ENCODE results near the gene UBXN1.

Gene UBXN1, protein sequence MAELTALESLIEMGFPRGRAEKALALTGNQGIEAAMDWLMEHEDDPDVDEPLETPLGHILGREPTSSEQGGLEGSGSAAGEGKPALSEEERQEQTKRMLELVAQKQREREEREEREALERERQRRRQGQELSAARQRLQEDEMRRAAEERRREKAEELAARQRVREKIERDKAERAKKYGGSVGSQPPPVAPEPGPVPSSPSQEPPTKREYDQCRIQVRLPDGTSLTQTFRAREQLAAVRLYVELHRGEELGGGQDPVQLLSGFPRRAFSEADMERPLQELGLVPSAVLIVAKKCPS

DNA sequence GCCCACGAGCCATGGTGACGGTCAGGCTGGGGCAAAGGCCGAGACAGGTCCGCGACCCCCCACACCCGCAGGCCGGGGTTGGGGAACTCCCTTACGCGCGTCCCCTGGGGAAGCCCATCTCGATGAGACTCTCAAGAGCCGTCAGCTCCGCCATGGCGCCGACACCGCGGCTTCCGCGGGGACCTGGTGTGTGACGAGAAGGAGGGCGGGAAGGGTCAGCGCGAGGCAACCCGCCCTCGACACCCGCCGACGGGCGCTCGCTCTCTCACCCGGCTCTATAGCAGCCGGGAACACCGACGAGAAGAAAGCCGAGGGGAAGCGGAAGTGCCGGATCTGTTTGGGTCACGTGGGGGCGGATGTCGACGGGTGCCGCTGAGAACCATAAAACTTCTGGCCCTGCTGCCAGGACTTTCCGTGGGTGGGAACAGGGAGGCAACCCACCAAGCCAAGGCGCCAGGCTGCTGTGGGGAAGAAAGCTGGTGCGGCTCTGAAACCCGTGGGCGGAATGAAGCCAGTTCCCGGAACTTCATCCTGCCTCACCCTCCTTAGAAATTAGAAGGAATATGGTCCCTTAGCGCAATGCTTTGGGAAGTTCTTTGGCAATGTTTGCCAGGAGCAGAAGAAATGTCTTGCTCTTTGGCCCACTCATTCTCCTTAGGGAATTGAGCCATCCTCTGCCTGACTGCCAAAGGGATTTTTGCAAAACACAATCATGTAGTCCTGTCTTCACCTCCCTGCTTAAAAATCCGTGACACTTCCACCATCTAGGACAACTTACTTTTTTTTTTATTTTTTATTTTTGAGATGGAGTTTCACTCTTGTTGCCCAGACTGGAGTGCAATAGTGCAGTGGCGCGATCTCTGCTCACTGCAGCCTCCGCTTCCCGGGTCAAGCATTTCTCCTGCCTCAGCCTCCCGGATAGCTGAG is at the start of gene UBXN1:
Gene UBXN1 (minus strand): TSS at position 304 of the 927 bp plus-strand sequence. CDS start 150 bp downstream, at position 154.
- in situ Hi-C loops (cut with HindIII; ENCODE audit: low sequenced_read_pairs) = loop anchor here (10.0 kb wide), 1 partner anchor 254 kb away; no protein-coding TSS in a partner anchor

DNA sequence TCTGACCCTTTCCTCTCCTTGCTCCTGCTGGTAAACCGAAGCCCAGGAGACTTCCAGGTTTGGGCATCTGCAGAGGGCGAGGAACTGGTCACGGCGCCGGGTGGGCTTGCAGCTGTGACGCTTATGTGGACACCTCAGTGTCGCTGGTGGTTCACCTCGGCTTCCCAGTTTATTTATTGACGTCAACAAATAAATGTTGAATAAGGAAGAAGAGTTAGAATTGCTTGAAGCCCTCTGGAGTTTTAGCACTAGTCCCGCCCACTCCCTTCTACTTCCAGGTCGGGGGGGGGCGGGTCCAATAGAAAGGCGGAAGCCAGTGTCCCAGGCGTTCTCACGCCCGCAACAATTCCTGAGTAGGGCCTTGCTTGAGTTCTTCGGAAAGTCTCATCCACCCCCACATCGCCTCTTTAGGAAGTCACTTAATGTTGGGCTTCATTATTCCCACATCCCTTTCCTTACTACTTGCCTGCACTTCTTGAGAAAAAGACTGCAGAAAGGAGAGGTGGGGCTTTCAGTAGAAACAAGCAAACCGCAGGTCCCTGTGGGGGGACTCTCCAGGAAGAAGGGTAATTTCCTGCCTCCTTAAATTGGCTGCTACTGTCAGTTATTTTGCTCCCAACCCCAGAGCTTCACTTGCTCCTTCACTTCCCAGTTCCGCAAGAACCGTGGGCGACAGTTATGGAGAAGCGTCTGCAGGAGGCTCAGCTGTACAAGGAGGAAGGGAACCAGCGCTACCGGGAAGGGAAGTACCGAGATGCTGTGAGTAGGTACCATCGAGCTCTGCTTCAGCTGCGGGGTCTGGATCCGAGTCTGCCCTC is 49.5 kb upstream of the UBXN1 start, which contains the start of gene TTC9C:
Gene TTC9C (plus strand): TSS at position 316 of the 818 bp plus-strand sequence. CDS start 363 bp downstream, at position 679.
- in situ Hi-C loops (cut with HindIII; ENCODE audit: low sequenced_read_pairs) = no loop called here

DNA sequence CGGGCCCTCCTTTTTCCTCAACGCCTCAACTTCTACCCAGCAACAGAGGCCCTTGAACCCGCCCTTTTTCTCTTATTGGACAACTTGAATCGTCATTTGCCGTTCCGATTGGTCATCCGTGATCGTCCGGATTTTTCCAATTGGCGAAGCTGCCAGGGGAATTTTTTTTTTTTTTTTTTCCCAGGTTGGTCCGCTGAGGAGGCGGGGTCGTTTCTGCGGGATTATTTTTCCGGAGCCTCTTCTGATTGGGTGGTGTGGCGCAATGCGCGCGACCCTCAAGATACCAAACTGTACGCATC is 48.9 kb upstream of the UBXN1 start:
- in situ Hi-C loops (cut with HindIII; ENCODE audit: low sequenced_read_pairs) = no loop called here

DNA sequence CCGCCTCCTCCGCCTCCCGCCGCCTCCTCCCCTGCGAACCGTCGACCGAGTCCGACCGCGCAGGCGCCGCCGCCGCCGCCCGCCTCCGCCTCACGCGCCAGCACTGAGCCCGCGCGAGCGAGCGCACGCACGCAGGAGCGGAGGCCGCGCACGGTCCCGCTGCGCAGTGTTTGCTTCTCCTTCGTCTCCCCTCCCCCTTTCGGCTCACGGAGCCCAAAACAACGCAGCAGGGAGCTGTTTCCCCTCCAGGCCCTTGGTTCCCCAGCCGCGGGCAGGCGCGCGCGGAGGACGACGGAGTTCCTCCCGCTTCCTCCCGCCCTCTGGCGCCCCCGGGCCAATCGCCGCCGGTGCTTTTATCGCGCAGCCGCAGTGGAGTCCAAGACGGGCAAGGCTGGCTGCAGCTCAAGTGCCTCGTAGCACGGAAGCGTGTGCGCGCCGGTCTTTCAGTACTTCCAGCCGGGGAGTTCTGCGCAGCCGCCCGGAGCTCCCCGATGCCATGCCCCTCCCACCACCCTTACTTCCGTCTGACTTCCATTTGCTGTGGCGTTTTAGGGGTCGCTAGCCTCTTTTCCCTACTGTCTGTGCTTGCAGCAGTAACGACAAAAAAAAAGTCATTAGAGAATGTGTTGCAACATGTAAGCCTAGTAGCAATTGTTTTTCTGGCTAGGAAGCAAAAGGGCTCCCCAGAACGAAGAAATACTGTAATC is 48.4 kb upstream of the UBXN1 start, which contains the start of gene HNRNPUL2:
Gene HNRNPUL2 (minus strand): TSS at position 293 of the 707 bp plus-strand sequence. CDS start 301 bp downstream, outside the sequence.
- in situ Hi-C loops (cut with HindIII; ENCODE audit: low sequenced_read_pairs) = no loop called here

DNA sequence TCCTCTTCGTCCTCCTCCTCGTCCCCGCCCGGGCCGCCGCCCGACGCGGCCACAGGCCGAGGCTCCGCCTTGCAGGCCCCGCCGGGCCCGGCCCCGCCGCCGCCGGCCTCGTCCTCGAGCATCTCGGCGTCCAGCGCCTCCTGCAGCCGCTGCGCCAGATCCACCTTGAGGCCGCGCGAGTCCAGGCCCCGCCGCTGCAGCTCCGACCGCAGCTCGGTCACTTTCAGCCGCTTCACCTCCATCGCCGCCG is 48.0 kb upstream of the UBXN1 start:
- in situ Hi-C loops (cut with HindIII; ENCODE audit: low sequenced_read_pairs) = no loop called here

DNA sequence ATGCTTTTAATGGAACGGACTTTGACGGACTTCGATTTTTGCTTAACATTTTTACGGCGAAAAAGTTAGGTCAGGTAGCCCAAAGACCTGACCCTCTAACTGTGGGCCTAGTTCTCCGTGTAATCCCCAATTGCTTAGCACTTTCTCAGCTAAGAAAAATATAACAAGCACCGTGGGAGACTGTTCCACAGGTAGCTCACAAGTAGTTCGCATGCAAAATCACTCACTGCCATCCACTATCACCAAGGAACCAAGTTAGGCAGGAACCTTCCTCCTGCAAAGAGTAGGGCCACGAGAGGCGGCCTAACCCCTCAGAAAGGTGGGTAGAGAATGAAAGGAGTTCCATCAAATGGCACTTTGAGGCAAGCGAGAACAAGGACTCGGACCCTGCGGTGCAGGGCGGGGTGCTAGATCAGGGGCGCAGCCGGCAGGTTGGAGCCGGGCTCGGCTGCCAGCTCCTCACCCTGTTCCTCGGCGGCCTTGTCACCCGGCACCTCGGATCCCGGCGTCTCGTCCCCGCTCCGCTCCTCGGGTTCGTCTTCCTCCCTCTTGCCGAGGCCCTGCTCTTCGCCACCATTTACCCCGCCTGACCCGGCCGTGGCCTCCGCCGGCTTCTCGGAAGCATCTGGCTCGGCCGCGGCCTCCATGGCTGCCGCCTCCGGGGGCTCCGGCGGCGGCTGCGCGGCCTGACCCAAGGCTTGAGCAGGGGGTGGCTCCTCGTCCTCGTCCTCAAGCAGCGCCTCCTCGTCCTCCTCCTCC is 47.5 kb upstream of the UBXN1 start:
- in situ Hi-C loops (cut with HindIII; ENCODE audit: low sequenced_read_pairs) = no loop called here

DNA sequence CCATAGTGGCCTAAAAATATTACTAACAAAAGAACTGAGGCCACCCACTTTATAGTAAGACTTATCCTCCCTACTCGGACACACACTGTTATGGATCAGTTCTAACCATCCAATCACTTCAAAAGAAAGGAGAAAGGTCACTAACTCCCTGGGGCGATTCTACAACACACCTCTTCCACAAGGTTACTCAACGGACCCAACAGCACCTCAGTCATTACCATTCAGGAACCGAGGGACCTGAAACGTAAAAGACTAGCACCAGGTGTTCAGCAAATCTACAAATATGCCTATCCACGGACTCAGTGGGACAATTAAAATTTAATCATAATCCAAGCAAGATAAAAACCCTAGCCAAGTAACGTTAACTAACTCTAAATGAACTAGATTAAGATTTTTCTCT is 46.8 kb upstream of the UBXN1 start:
- in situ Hi-C loops (cut with HindIII; ENCODE audit: low sequenced_read_pairs) = no loop called here

DNA sequence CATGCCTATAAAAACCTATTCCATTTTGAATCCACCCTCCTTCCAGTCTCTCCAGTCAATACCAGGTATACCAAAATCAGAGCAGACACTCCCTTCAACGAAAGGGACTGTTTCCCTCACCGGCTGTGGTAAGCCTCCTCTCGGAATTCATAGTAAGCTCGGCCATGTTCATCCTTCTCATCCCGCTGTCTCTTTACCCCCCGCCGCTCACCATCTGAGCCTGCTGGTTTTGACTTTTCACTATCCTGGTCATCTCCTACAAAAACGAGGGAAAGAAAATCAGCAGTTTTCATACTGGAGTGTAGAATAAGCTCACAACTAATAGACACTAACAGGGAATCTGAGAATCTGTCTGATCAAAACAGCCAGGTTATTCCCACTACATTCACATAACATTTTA is 45.3 kb upstream of the UBXN1 start:
- in situ Hi-C loops (cut with HindIII; ENCODE audit: low sequenced_read_pairs) = no loop called here

DNA sequence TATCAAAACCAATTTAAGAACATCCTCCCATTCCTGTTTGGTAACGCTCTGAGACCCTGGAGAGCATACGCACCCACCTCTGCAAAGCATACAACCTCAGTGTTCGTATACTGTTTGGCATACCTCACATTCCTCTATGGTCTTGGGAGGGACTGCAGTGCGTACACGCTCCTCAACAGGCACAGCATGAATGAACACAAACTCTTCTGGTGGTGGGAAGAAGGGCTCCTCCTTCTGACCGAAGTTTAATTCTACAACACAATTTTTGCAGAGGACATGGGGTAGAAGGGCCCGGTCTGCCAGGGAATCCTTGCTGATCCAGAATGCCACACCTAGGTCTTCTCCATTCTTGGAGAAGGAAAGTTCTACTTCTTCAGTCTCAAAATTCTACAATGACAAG is 43.1 kb upstream of the UBXN1 start:
- in situ Hi-C loops (cut with HindIII; ENCODE audit: low sequenced_read_pairs) = no loop called here

DNA sequence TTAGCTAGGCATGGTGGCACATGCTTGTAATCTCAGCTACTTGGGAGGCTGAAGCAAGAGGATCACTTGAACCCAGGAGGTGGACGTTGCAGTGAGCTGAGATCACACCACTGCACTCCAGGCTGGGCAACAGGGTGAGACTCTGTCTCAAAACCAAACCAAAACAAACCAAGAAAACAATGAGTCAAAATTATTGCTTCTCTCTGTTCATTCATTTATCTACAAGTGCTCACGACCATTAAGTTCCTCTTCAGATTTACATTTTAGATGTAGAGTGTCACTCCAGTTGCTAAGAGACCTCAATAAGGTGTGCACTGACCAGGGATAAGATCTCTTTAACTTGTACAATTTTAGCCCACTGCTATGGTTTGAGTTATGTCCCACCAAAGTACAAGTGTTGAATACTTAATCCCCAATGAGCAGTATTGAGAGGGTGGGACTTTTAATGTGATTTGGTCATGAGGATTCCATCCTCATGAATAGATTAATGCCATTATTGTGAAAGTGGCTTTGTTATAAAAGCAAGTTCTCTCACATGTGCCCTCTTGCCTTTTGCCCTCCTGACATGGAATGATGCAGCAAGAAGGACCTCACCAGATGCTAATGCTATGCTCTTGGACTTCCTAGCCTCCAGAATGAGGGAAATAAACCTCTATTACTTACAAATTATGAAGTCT is 40.6 kb upstream of the UBXN1 start:
- in situ Hi-C loops (cut with HindIII; ENCODE audit: low sequenced_read_pairs) = no loop called here

DNA sequence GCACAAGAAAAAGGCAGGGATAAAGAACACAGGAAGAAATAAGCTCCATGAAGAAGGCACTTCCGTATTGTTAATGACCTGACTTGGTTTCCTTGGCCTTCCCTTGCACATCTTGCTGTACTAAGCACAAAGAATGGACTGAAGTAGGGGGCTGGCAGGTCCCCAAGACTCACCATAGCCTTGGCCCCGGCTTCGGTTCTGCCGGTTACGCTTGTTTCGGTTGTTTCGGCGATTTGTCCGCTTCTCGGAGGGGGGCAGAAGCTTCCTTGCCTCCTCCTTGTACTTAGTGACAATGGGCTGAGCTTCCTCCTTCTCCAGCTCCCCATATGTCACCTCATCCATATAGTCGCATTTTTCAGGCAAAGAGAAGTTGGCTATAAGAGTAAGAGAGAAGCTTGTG is 37.9 kb upstream of the UBXN1 start:
- in situ Hi-C loops (cut with HindIII; ENCODE audit: low sequenced_read_pairs) = no loop called here

DNA sequence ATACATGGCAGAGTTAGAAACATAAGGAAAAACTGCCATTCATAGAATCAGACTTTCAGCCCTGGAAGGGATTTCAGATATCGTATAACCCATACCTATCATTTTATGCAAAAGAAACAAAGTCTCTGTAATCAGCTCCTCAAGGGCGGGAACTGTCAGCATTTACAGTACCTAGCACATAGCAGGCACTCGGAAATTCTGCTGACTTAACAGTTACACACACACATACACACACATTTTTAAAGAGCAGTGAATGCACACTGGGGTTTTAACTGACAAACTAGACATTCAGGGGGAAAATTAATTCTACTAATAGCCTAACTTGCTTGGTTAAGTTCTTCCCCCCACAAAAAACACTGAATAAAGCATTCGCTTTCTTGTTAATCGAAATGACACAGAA is 37.3 kb upstream of the UBXN1 start:
- in situ Hi-C loops (cut with HindIII; ENCODE audit: low sequenced_read_pairs) = no loop called here

DNA sequence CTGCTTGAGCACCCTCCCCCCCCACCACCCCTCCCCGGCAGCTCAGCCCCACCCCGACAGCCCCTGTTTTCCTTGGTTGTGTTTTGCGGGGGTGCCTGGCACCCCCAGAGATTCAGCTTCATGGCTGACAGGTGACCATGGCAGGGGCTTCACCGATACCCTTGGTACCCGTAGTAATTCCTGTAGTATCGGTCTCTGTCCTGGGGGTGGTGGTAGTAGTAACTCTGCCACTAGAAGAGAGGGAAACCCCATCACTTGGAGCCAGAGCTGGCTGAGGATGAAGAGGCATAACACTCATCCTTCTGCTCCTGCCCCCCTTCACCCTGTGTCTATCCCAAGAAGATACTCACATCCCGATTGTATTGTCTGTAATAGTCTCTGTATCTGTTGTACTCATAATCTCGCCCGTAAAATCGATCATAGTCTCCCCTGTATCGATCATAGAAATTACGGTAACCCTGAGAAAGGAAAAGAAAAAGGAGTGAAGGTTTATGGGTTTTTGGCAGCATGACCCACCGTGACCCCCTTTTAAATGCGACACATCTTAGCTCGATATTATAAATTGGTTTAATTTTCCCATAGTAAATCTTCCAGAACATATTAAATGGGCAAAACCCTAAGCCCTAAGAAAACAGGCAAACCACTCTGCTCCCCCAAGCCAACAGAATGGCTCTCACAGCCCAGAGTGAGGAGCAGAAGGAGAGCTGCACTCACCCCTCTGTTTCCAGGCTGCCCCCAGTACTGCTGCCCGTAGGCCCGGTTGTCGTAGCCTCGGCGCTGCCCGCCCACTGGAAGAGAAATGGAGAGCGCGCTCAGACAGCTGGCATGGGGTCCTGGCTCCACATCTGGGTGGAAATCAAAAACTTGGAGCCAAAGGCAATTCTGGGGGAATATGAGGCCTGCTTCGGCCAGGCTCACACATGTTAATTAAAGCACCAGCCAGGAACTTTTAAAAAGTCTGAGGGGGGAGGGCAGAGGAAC is 36.6 kb upstream of the UBXN1 start:
- in situ Hi-C loops (cut with HindIII; ENCODE audit: low sequenced_read_pairs) = no loop called here

DNA sequence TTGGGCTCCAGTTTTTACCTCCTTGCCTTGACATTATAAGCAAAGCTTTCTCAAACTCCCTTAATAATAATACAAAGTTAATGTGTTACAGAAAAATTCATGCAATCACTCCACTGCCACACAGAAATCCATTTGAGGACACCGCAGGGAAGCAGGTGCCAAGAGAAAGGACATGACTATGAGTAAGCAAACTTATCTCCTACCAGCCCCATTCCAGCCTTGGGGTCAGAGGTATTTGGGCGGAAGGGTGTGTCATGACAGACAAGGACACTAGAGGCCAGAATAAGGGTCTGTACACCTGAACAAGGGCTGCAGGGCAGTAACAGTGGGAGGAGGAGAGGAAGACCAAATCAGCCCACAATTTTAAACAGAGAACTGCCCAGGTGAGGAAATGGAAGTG is 34.5 kb upstream of the UBXN1 start:
- in situ Hi-C loops (cut with HindIII; ENCODE audit: low sequenced_read_pairs) = no loop called here

DNA sequence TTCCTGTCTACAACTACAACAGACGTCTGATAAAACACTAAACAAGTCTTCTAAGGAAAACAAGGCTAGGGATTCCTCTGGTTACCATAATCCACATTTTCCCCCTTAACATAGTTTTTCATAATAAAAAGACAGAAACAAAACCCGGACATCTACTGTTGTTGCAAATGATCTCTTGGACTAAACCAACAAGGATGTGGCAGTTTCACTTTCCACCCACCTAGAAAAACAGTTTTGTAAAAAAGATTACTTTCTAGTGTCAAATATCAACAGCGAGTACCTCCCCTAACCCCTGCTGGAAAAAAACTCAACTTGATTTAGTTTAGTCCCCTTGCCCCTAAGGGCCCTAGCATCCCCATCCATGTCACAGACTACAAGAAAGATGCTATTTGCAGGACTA is 34.0 kb upstream of the UBXN1 start:
- in situ Hi-C loops (cut with HindIII; ENCODE audit: low sequenced_read_pairs) = no loop called here

DNA sequence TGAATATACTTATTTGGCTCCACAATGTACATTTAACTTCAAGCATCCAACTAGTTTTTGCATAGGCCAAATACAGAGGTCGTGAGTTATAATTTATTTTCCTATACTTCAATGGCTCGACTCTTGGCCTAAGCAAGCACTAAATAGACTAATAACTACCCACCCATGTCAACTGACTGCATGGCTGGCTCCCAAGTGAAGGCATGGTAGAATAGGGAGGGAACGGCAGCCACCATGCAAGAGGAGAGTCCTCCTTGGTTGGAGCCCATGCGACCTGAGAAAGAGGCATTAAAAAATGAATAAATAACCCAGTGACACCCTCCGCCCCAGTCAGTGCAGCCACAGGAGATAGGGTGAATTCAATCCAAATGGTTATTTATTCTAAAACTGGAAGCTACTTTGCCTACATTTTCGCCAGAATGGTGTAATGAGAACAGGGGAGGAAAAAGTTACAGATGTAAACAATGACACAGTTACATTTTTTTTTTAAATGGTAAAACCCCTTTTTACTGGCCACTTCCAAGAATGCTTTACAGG is 33.5 kb upstream of the UBXN1 start:
- in situ Hi-C loops (cut with HindIII; ENCODE audit: low sequenced_read_pairs) = no loop called here

DNA sequence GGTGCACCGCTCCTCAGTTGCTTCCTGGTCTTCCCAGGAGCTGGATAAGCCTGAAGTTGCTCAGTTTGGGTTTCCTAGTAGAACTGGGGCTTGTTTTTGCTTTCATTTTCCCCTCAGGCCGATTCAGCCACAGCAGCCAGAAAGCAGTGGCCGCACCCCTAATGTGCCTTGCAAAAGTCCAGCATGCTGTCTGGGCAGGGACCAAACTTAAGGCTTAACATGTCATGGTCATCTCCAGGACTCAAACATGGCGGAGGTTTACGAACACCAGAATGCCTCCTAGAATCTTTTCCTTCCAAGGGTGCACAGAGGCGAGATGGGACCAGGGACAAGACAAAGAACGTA is 31.1 kb upstream of the UBXN1 start:
- in situ Hi-C loops (cut with HindIII; ENCODE audit: low sequenced_read_pairs) = no loop called here
